ENCODE measurements around the gene PBRM1. TPM values are rescaled to one million over a fixed set of nuclear protein-coding genes. Genes with fewer than 3 reads are reported as not detected.

Gene PBRM1
- total and polyA plus RNA-seq, 2 donors (not counting 1 experiment from before 2014, with no cell fraction given) = 37.2 to 97.3 TPM

GRCh38 chr3:52551118-52551517, 134.6 kb downstream of the PBRM1 start:
- Histone ChIP-seq H3K4me1 (ENCODE audit: control insufficient read depth, extremely low read depth, insufficient read depth, low read length) (no peaks in the 10 kb centered on the region), H3K79me2 (ENCODE audit: control insufficient read depth, insufficient read depth, low read length) (no peaks in the 10 kb centered on the region), H3K9me3 (ENCODE audit: control insufficient read depth, insufficient read depth, low read depth, low read length) (no peaks in the 10 kb centered on the region), H3K36me3 (ENCODE audit: control insufficient read depth, insufficient read depth, low read length) (peaks cover 7% of the 10 kb centered on the region), H3K27ac (ENCODE audit: insufficient read depth, low read length) (no peak overlapping the region), H2AFZ (ENCODE audit: low read length) (no peak overlapping the region), H3K4me2 (ENCODE audit: extremely low read depth, insufficient read depth, low read length) (no peak overlapping the region), H3K27me3 (ENCODE audit: control insufficient read depth, insufficient read depth, low read length) (no peaks in the 10 kb centered on the region), H4K20me1 (ENCODE audit: control insufficient read depth, extremely low read depth, insufficient read depth, low read length) (no peaks in the 10 kb centered on the region), H3K4me3 (replicated peaks in 1 of 4; ENCODE audit: control extremely low read depth in 1 of 4, insufficient read depth in 1 of 4, low read depth in 3 of 4, low read length in 4 of 4) (no peak overlapping the region), H3K9ac (ENCODE audit: insufficient read depth, low read length) (no peak overlapping the region)
- DNase-seq (ENCODE audit: low read depth in 2 of 2) = no peak
- TF ChIP-seq EZH2 (IDR thresholded peaks at IDR 0.05; ENCODE audit: low read length, missing control alignments) (no peak), CTCF (conservative IDR thresholded peaks at IDR 0.05 in 1 of 2, IDR thresholded peaks at IDR 0.05 in 1 of 2; ENCODE audit: low read depth in 1 of 2, low read length in 2 of 2) (no peak)

- no peaks in the 10 kb centered on the region for H3K79me2 ChIP-seq (ENCODE audit: control insufficient read depth, insufficient read depth, low read length)
- H2AFZ ChIP-seq (ENCODE audit: low read length) = no peak overlapping the region
- H3K9ac ChIP-seq (ENCODE audit: insufficient read depth, low read length) = no peak overlapping the region
- no peak overlapping the region for H3K4me2 ChIP-seq (ENCODE audit: extremely low read depth, insufficient read depth, low read length)
- no peaks in the 10 kb centered on the region for H4K20me1 ChIP-seq (ENCODE audit: control insufficient read depth, extremely low read depth, insufficient read depth, low read length)
- no peaks in the 10 kb centered on the region for H3K27me3 ChIP-seq (ENCODE audit: control insufficient read depth, insufficient read depth, low read length)
- no peak overlapping the region for H3K27ac ChIP-seq (ENCODE audit: insufficient read depth, low read length)
- H3K36me3 ChIP-seq (ENCODE audit: control insufficient read depth, insufficient read depth, low read length) = peaks cover 2% of the 10 kb centered on the region
- TF ChIP-seq EZH2 (IDR thresholded peaks at IDR 0.05; ENCODE audit: low read length, missing control alignments) (no peak), CTCF (conservative IDR thresholded peaks at IDR 0.05 in 1 of 2, IDR thresholded peaks at IDR 0.05 in 1 of 2; ENCODE audit: low read depth in 1 of 2, low read length in 2 of 2) (no peak)
- no peak overlapping the region for H3K4me3 ChIP-seq (replicated peaks in 1 of 4; ENCODE audit: control extremely low read depth in 1 of 4, insufficient read depth in 1 of 4, low read depth in 3 of 4, low read length in 4 of 4)
- no peaks in the 10 kb centered on the region for H3K9me3 ChIP-seq (ENCODE audit: control insufficient read depth, insufficient read depth, low read depth, low read length)
- no peak for DNase-seq (ENCODE audit: low read depth in 2 of 2)
- H3K4me1 ChIP-seq (ENCODE audit: control insufficient read depth, extremely low read depth, insufficient read depth, low read length) = no peaks in the 10 kb centered on the region
Observed at GRCh38 chr3:52547143-52547542, 138.6 kb downstream of the PBRM1 start.

GRCh38 chr3:52546111-52546901, 139.4 kb downstream of the PBRM1 start:
- H4K20me1 ChIP-seq (ENCODE audit: control insufficient read depth, extremely low read depth, insufficient read depth, low read length) = no peaks in the 10 kb centered on the region
- no peaks in the 10 kb centered on the region for H3K27me3 ChIP-seq (ENCODE audit: control insufficient read depth, insufficient read depth, low read length)
- no peak overlapping the region for H3K4me3 ChIP-seq (replicated peaks in 1 of 4; ENCODE audit: control extremely low read depth in 1 of 4, insufficient read depth in 1 of 4, low read depth in 3 of 4, low read length in 4 of 4)
- no peaks in the 10 kb centered on the region for H3K4me1 ChIP-seq (ENCODE audit: control insufficient read depth, extremely low read depth, insufficient read depth, low read length)
- H3K27ac ChIP-seq (ENCODE audit: insufficient read depth, low read length) = no peak overlapping the region
- H3K36me3 ChIP-seq (ENCODE audit: control insufficient read depth, insufficient read depth, low read length) = peaks cover 2% of the 10 kb centered on the region
- H3K9me3 ChIP-seq (ENCODE audit: control insufficient read depth, insufficient read depth, low read depth, low read length) = no peaks in the 10 kb centered on the region
- TF ChIP-seq EZH2 (IDR thresholded peaks at IDR 0.05; ENCODE audit: low read length, missing control alignments) (no peak), CTCF (conservative IDR thresholded peaks at IDR 0.05 in 1 of 2, IDR thresholded peaks at IDR 0.05 in 1 of 2; ENCODE audit: low read depth in 1 of 2, low read length in 2 of 2) (no peak)
- H3K9ac ChIP-seq (ENCODE audit: insufficient read depth, low read length) = no peak overlapping the region
- DNase-seq (ENCODE audit: low read depth in 2 of 2) = no peak
- no peak overlapping the region for H3K4me2 ChIP-seq (ENCODE audit: extremely low read depth, insufficient read depth, low read length)
- no peak overlapping the region for H2AFZ ChIP-seq (ENCODE audit: low read length)
- peaks cover 2% of the 10 kb centered on the region for H3K79me2 ChIP-seq (ENCODE audit: control insufficient read depth, insufficient read depth, low read length)

Data from fibroblast of lung (primary cell).